A549 (cell line): ENCODE results near the gene EML5.

Source experiments
- CEBPB ChIP-seq, 2 experiments: fragments of >200 bp in 1 of 2; sonication (Bioruptor Twin) in 1 of 2; formaldehyde crosslinking in 1 of 2; IDR thresholded peaks; 2 replicates each; pipeline ENCODE4 v1.6.1; 2012 to 2016
- CHD2 ChIP-seq: fragments of 150-350 bp; IDR thresholded peaks from 2 replicates; pipeline ENCODE4 v1.6.1; 2014; ENCODE audit warnings: low read length; ENCODE audit not compliant: partially characterized antibody
- CTCF ChIP-seq: fragments of >200 bp; sonication (Bioruptor Twin); formaldehyde crosslinking; IDR thresholded peaks from 3 replicates; pipeline ENCODE4 v1.5.1; 2016
- FOSL2 ChIP-seq, 2 experiments: fragments of 450-650 bp in 1 of 2; fragments of >200 bp in 1 of 2; sonication (Bioruptor Twin) in 1 of 2; formaldehyde crosslinking; IDR thresholded peaks; 2 replicates each; pipeline versions ENCODE4 v1.5.0 to v1.6.1; 2016 to 2020; ENCODE audit warnings: mild to moderate bottlenecking in 1 of 2, moderate library complexity in 1 of 2
- JUN ChIP-seq, 2 experiments: fragments of >200 bp; sonication (Bioruptor Twin); formaldehyde crosslinking; IDR thresholded peaks; 2 replicates in 1 of 2; 3 replicates in 1 of 2; pipeline ENCODE4 v1.6.1; 2016 to 2017
- NFE2L2 ChIP-seq: fragments of 150-350 bp; conservative IDR thresholded peaks from 2 replicates; pipeline ENCODE4 v1.6.1; 2014; ENCODE audit warnings: low read length
- PBX3 ChIP-seq: IDR thresholded peaks from 2 replicates; pipeline ENCODE4 v1.6.1; 2012
- RAD21 ChIP-seq, 2 experiments: fragments of >200 bp in 1 of 2; sonication (Bioruptor Twin) in 1 of 2; formaldehyde crosslinking in 1 of 2; IDR thresholded peaks in 1 of 2; conservative IDR thresholded peaks in 1 of 2; 2 replicates in 1 of 2; 3 replicates in 1 of 2; pipeline ENCODE4 v1.6.1; 2012 to 2018; ENCODE audit warnings: inconsistent platforms in 1 of 2
- REST ChIP-seq: fragments of 200-600 bp; sonication (generic); IDR thresholded peaks from 2 replicates; pipeline ENCODE4 v1.6.1; 2016; ENCODE audit warnings: antibody characterized with exemption, mild to moderate bottlenecking, moderate library complexity
- USF2 ChIP-seq: fragments of 450-650 bp; IDR thresholded peaks from 2 replicates; pipeline ENCODE4 v1.6.1; 2014; ENCODE audit warnings: antibody characterized with exemption

- TF ChIP-seq PBX3, result no peak
- TF ChIP-seq CTCF, result no peak
- no peak for TF ChIP-seq USF2
- no peak for TF ChIP-seq NFE2L2
- no peak for TF ChIP-seq CEBPB (IDR thresholded peaks at IDR 0.05)
- TF ChIP-seq CHD2, result no peak
- TF ChIP-seq FOSL2 (IDR thresholded peaks at IDR 0.05), result no peak
- no peak for TF ChIP-seq FOSL2 (CRISPR knock-in tag; IDR thresholded peaks at IDR 0.05)
- no peak for TF ChIP-seq RAD21 (conservative IDR thresholded peaks at IDR 0.05 in 1 of 2, IDR thresholded peaks at IDR 0.05 in 1 of 2)
- TF ChIP-seq JUN (IDR thresholded peaks at IDR 0.05), result no peak
- TF ChIP-seq REST, result no peak
Measured at GRCh38 chr14:88590173-88590572, 202.6 kb downstream of the EML5 start.
